H1 (cell line): ENCODE measurements around the gene PPARA. TPM values are rescaled to one million over a fixed set of nuclear protein-coding genes. Genes with fewer than 3 reads are reported as not detected.

Source experiments
- EP300 ChIP-seq, 2 experiments: IDR thresholded peaks; 1 replicate in 1 of 2; 2 replicates in 1 of 2; pipeline ENCODE4 v1.6.1; 2011 to 2012; ENCODE audit warnings: low read depth in 2 of 2, low read length in 2 of 2, mild to moderate bottlenecking in 2 of 2, borderline replicate concordance in 1 of 2, inconsistent platforms in 1 of 2, moderate library complexity in 1 of 2
- EZH2 ChIP-seq: fragments of 200-600 bp; sonication (generic); IDR thresholded peaks from 2 replicates; pipeline ENCODE4 v1.7.1; 2012; ENCODE audit warnings: low read depth, mild to moderate bottlenecking, moderate library complexity, low read length, inconsistent platforms; ENCODE audit not compliant: severe bottlenecking
- KDM4A ChIP-seq: IDR thresholded peaks from one replicate; pipeline ENCODE4 v1.7.1; 2012; ENCODE audit warnings: low read depth, mild to moderate bottlenecking, moderate library complexity, low read length, inconsistent platforms; ENCODE audit not compliant: severe bottlenecking
- polyA plus RNA-seq, 7 experiments: library from polyadenylated mRNA; depleted of rRNA in 3 of 7; stranded (reverse) in 5 of 7; unstranded in 2 of 7; fragments of >200 nt in 5 of 7; fragments of 200-250 nt in 2 of 7; gene quantifications; 1 replicate in 5 of 7; 2 replicates in 1 of 7; 4 replicates in 1 of 7; pipeline versions ENCODE4 v1.2.1 to v1.2.3, GENCODE V29; 2011 to 2013; ENCODE audit warnings: missing spikeins in 2 of 7, mixed read lengths in 2 of 7
- total RNA-seq: library from RNA; stranded (reverse); fragmentation: NEBNext Ultra II Directional; extraction: Animal tissue kit (Norgen Biotek cat#: 25700); gene quantifications from 2 replicates; pipeline ENCODE4 v1.2.1, GENCODE V29; 2021

The PPARA gene
- total and polyA plus RNA-seq, 2 of the 8 experiments (the other 6 are each of a cell fraction or from before 2014, with no cell fraction given) = 3.1 to 8.2 TPM

GRCh38 chr22:46274381-46274780 lies 124.1 kb downstream of the PPARA start (continued):
- TF ChIP-seq EP300 (IDR thresholded peaks at IDR 0.05; ENCODE audit: borderline replicate concordance in 1 of 2, low read depth in 2 of 2, low read length in 2 of 2) = no peak
- no peak for TF ChIP-seq KDM4A
- TF ChIP-seq EZH2 = no peak
